Left cardiac atrium (tissue), 4 donors: ENCODE results near the gene C19orf44. TPM values are rescaled to one million over a fixed set of nuclear protein-coding genes. Genes with fewer than 3 reads are reported as not detected.
"Not testable (repeated sequence)": the region's sequence is repeated elsewhere in the genome, so short reads cannot be mapped to it uniquely, and the experiment has no call there.

Experiments used
- ATAC-seq, 2 donors: fragments of 200-7000 bp; cut with Tn5 transposase; one replicate each; pipeline ENCODE4 v1.9.1; 2020; ENCODE audit warnings: mild to moderate bottlenecking in 2 of 2, moderate library complexity in 2 of 2
- DNase-seq: peaks from one replicate; pipeline ENCODE4 v3.0.0-alpha.2; 2020
- intact Hi-C, 2 donors: fragments of 100-400 bp; cut with DNase I; formaldehyde crosslinking; loops; one replicate each; pipeline versions ENCODE4 v1.14.1 to v1.15.1; 2022 to 2023
- total RNA-seq, 2 donors: library from RNA; stranded (reverse); fragmentation: NEBNext Ultra II Directional; extraction: Animal tissue kit (Norgen Biotek cat#: 25700); gene quantifications; one replicate each; pipeline ENCODE4 v1.2.1, GENCODE V29; 2021
- donor health status: DM: no; HTN: yes; CAD: no.
- donor health status: DM: no; HTN: yes; CAD: no; lungs with severe emphysema.
- donor health status: DM: yes; HTN: yes; CAD: no.
- donor health status: Dilated cardiomyopathy.

The C19orf44 gene
- total RNA-seq, 2 donors from 2014 or later = 2.4 to 3.8 TPM

- DNase-seq (no peak), ATAC-seq (no peak)
- intact Hi-C loops = no loop called here
Observed at GRCh38 chr19:16527971-16528521, 31.9 kb downstream of the C19orf44 start.

- ATAC-seq = no peak
- DNase-seq = no peak
- intact Hi-C loops = no loop called here
Observed at GRCh38 chr19:16529466-16530144, 33.4 kb downstream of the C19orf44 start.

GRCh38 chr19:16530540-16531379, 34.6 kb downstream of the C19orf44 start:
- DNase-seq (no peak), ATAC-seq (no peak)
- intact Hi-C loops = no loop called here

- ATAC-seq (no peak), DNase-seq (no peak)
- intact Hi-C loops = no loop called here
Observed at GRCh38 chr19:16531380-16531669, 35.1 kb downstream of the C19orf44 start.

- intact Hi-C loops = no loop called here
- DNase-seq (no peak), ATAC-seq (no peak)
Observed at GRCh38 chr19:16532440-16533234, 36.4 kb downstream of the C19orf44 start.

- intact Hi-C loops = no loop called here
- DNase-seq = no peak
- ATAC-seq = no peak
Observed at GRCh38 chr19:16535381-16535780, 39.2 kb downstream of the C19orf44 start.

- DNase-seq (no peak), ATAC-seq (no peak)
- intact Hi-C loops = no loop called here
Observed at GRCh38 chr19:16536130-16536529, 39.9 kb downstream of the C19orf44 start.

GRCh38 chr19:16537111-16537510, 40.9 kb downstream of the C19orf44 start:
- DNase-seq = no peak
- intact Hi-C loops = no loop called here

GRCh38 chr19:16540948-16541347, 44.8 kb downstream of the C19orf44 start:
- no peak for ATAC-seq
- no peak for DNase-seq
- intact Hi-C loops = no loop called here

More at GRCh38 chr19:16537111-16537510, 40.9 kb downstream of the C19orf44 start:
- no peak for ATAC-seq

GRCh38 chr19:16541526-16542044, 45.4 kb downstream of the C19orf44 start:
- no peak for ATAC-seq
- DNase-seq = no peak
- intact Hi-C loops = no loop called here

GRCh38 chr19:16542045-16542909, 46.1 kb downstream of the C19orf44 start, which contains the start of gene CHERP:
CHERP (minus strand) TSS chr19:16542437; CDS start chr19:16542378, 59 bp downstream.
- peak; percentile 97 to 98 for ATAC-seq
- DNase-seq = peak; percentile 95
- intact Hi-C loops = no loop called here

- no peak for ATAC-seq
- intact Hi-C loops = no loop called here
- DNase-seq = no peak
Observed at GRCh38 chr19:16542910-16543472, 46.8 kb downstream of the C19orf44 start.

GRCh38 chr19:16543734-16544133, 47.5 kb downstream of the C19orf44 start:
- intact Hi-C loops, ATAC-seq, DNase-seq: not testable (repeated sequence)

GRCh38 chr19:16544473-16545231, 48.5 kb downstream of the C19orf44 start:
- intact Hi-C loops = no loop called here
- no peak for DNase-seq

GRCh38 chr19:16548956-16549355, 52.8 kb downstream of the C19orf44 start:
- DNase-seq = no peak
- intact Hi-C loops = no loop called here
- ATAC-seq = no peak

More at GRCh38 chr19:16544473-16545231, 48.5 kb downstream of the C19orf44 start:
- no peak for ATAC-seq

- DNase-seq, intact Hi-C loops, ATAC-seq: not testable (repeated sequence)
Observed at GRCh38 chr19:16551902-16552301, 55.7 kb downstream of the C19orf44 start.

GRCh38 chr19:16554776-16555175, 58.6 kb downstream of the C19orf44 start:
- intact Hi-C loops = no loop called here
- DNase-seq (no peak), ATAC-seq (no peak)
